Stimulated activated CD8-positive, alpha-beta memory T cell treated with anti-CD3 and anti-CD28 coated beads, Interleukin-15, amount 100 ng/mL, for 24 hours (primary cell): ENCODE measurements around the gene PIGU.
"Not testable (repeated sequence)": the region's sequence is repeated elsewhere in the genome, so short reads cannot be mapped to it uniquely, and the experiment has no call there.

Experiments
- DNase-seq: peaks from one replicate; pipeline ENCODE4 v3.0.0-alpha.2; 2020; ENCODE audit warnings: low read depth

PIGU gene

GRCh38 chr20:34706912-34707784 is 30.3 kb upstream of the PIGU start:
- DNase-seq = no peak

GRCh38 chr20:34706302-34706875 is 29.5 kb upstream of the PIGU start:
- no peak for DNase-seq

- DNase-seq = no peak
These were observed 28.8 kb upstream of the PIGU start for GRCh38 chr20:34705397-34706301.

GRCh38 chr20:34705008-34705396 is 28.1 kb upstream of the PIGU start:
- DNase-seq = no peak

- DNase-seq = peak; percentile 42
These were observed 27.5 kb upstream of the PIGU start, which contains the start of gene TP53INP2 for GRCh38 chr20:34704177-34705007. Gene TP53INP2, plus strand, starts transcription at chr20:34704344. Its CDS starts 4,396 bp downstream, at chr20:34708740.

- DNase-seq = no peak
These were observed 26.7 kb upstream of the PIGU start for GRCh38 chr20:34703424-34704176.

GRCh38 chr20:34703061-34703423 is 26.1 kb upstream of the PIGU start:
- DNase-seq = no peak

GRCh38 chr20:34701405-34702085 is 24.7 kb upstream of the PIGU start:
- DNase-seq = no peak

GRCh38 chr20:34693414-34693813 is 16.5 kb upstream of the PIGU start:
- no peak for DNase-seq

GRCh38 chr20:34691838-34692237 is 14.9 kb upstream of the PIGU start:
- DNase-seq = no peak

GRCh38 chr20:34689486-34689885 is 12.6 kb upstream of the PIGU start:
- DNase-seq = no peak

- DNase-seq = no peak
These were observed 6.8 kb upstream of the PIGU start for GRCh38 chr20:34683667-34684066.

GRCh38 chr20:34680586-34681175 is 3.8 kb upstream of the PIGU start:
- no peak for DNase-seq

- no peak for DNase-seq
These were observed 775 bp downstream of the PIGU start for GRCh38 chr20:34675993-34676641.

GRCh38 chr20:34675561-34675960 is 1.3 kb downstream of the PIGU start:
- DNase-seq = no peak

- DNase-seq = no peak
These were observed 3.5 kb downstream of the PIGU start for GRCh38 chr20:34673412-34673811.

- DNase-seq = no peak
These were observed 7.8 kb downstream of the PIGU start for GRCh38 chr20:34669094-34669493.

- not testable (repeated sequence) for DNase-seq
These were observed 12.1 kb downstream of the PIGU start for GRCh38 chr20:34664751-34665150.

GRCh38 chr20:34663213-34663943 is 13.5 kb downstream of the PIGU start:
- DNase-seq = no peak
